HG03045 (cell line): ENCODE results near the gene TMBIM1.

Experiments used
- ATAC-seq: cut with Tn5 transposase; IDR thresholded peaks from one replicate; pipeline ENCODE4 v1.9.1; 2021; ENCODE audit warnings: mild to moderate bottlenecking, moderate library complexity; ENCODE audit not compliant: unreplicated experiment

The TMBIM1 gene

GRCh38 chr2:218292048-218293014 is at the start of gene TMBIM1:
Gene TMBIM1, minus strand, starts transcription at chr2:218292503. Its CDS starts 10,362 bp downstream, at chr2:218282141.
- peak; percentile 82 for ATAC-seq

- no peak for ATAC-seq
Observed at GRCh38 chr2:218341381-218341780, 49.1 kb upstream of the TMBIM1 start.

GRCh38 chr2:218340656-218341055 is 48.4 kb upstream of the TMBIM1 start:
- no peak for ATAC-seq

- no peak for ATAC-seq
Observed at GRCh38 chr2:218334531-218334930, 42.2 kb upstream of the TMBIM1 start.

GRCh38 chr2:218332920-218333645 is 40.8 kb upstream of the TMBIM1 start:
- no peak for ATAC-seq

- no peak for ATAC-seq
Observed at GRCh38 chr2:218332288-218332687, 40.0 kb upstream of the TMBIM1 start.

GRCh38 chr2:218331745-218332144 is 39.4 kb upstream of the TMBIM1 start:
- ATAC-seq = no peak

GRCh38 chr2:218329826-218330593 is 37.7 kb upstream of the TMBIM1 start:
- ATAC-seq = peak; percentile 43

- peak; percentile 41 for ATAC-seq
Observed at GRCh38 chr2:218329027-218329825, 36.9 kb upstream of the TMBIM1 start.

- ATAC-seq = no peak
Observed at GRCh38 chr2:218328294-218328693, 36.0 kb upstream of the TMBIM1 start.

- ATAC-seq = no peak
Observed at GRCh38 chr2:218327451-218328210, 35.3 kb upstream of the TMBIM1 start.

GRCh38 chr2:218326315-218326714 is 34.0 kb upstream of the TMBIM1 start:
- ATAC-seq = no peak

GRCh38 chr2:218325566-218326160 is 33.4 kb upstream of the TMBIM1 start:
- ATAC-seq = no peak

GRCh38 chr2:218323526-218324472 is 31.5 kb upstream of the TMBIM1 start:
- ATAC-seq = no peak

GRCh38 chr2:218322768-218323525 is 30.6 kb upstream of the TMBIM1 start:
- ATAC-seq = peak; percentile 81

- ATAC-seq = no peak
Observed at GRCh38 chr2:218320704-218321336, 28.5 kb upstream of the TMBIM1 start.
